HEK293 (cell line): Measurements from ENCODE around the gene MTARC1.

Source experiments
- MEIS1 ChIP-seq: sonication (generic); formaldehyde crosslinking; IDR thresholded peaks from 2 replicates; pipeline ENCODE4 v1.8.1; 2022; ENCODE audit warnings: missing genetic modification reagents, mild to moderate bottlenecking, borderline replicate concordance
- YY1 ChIP-seq: fragments of 450-650 bp; formaldehyde crosslinking; IDR thresholded peaks from 2 replicates; pipeline ENCODE4 v1.5.1; 2018; ENCODE audit warnings: missing biosample characterization, missing genetic modification characterization
- ZEB2 ChIP-seq: fragments of 450-650 bp; formaldehyde crosslinking; IDR thresholded peaks from 2 replicates; pipeline ENCODE4 v1.5.1; 2016; ENCODE audit warnings: missing biosample characterization, missing genetic modification characterization
- ZFP3 ChIP-seq: fragments of 450-650 bp; formaldehyde crosslinking; IDR thresholded peaks from 2 replicates; pipeline ENCODE4 v1.5.1; 2016; ENCODE audit warnings: low read depth, missing biosample characterization, missing genetic modification characterization
- TF ChIP-seq, protein P1 (sequence below): fragments of 450-650 bp; formaldehyde crosslinking; IDR thresholded peaks from 2 replicates; pipeline ENCODE4 v1.5.1; 2016; ENCODE audit warnings: missing biosample characterization, missing genetic modification characterization
- TF ChIP-seq, protein P2 (sequence below): fragments of 450-650 bp; formaldehyde crosslinking; IDR thresholded peaks from 2 replicates; pipeline ENCODE4 v1.5.1; 2016; ENCODE audit warnings: missing biosample characterization, missing genetic modification characterization
- TF ChIP-seq, protein P3 (sequence below): fragments of 450-650 bp; formaldehyde crosslinking; IDR thresholded peaks from 2 replicates; pipeline ENCODE4 v1.5.1; 2016; ENCODE audit warnings: missing biosample characterization, missing genetic modification characterization, low read depth
- TF ChIP-seq, protein P4 (sequence below): fragments of 450-650 bp; formaldehyde crosslinking; IDR thresholded peaks from 2 replicates; pipeline ENCODE4 v1.5.1; 2016; ENCODE audit warnings: missing biosample characterization, missing genetic modification characterization
- TF ChIP-seq, protein P5 (sequence below): fragments of 450-650 bp; formaldehyde crosslinking; IDR thresholded peaks from 2 replicates; pipeline ENCODE4 v1.5.1; 2016; ENCODE audit warnings: missing biosample characterization, missing genetic modification characterization
- TF ChIP-seq, protein P6 (sequence below): fragments of 450-650 bp; formaldehyde crosslinking; IDR thresholded peaks from 2 replicates; pipeline ENCODE4 v1.5.1; 2017; ENCODE audit warnings: missing biosample characterization, mild to moderate bottlenecking, missing genetic modification characterization, moderate library complexity

DNA sequence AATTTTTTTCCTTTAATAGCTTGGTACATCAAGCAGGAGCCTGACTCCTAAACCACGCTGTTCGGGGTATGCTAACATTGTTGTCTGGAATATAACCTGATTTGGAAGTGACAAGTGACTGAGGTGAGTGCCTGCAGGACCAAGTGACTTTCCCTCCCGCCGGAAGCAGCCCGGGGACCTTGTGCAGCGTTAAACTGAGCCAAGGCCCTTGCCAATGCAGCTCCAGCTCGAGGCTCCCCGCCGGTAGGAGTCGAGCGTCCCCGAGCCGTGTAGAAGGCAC, 716 bp upstream of the MTARC1 start:
- TF ChIP-seq, protein P1, sequence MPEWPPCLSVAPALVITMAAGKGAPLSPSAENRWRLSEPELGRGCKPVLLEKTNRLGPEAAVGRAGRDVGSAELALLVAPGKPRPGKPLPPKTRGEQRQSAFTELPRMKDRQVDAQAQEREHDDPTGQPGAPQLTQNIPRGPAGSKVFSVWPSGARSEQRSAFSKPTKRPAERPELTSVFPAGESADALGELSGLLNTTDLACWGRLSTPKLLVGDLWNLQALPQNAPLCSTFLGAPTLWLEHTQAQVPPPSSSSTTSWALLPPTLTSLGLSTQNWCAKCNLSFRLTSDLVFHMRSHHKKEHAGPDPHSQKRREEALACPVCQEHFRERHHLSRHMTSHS (tag by site-specific recombination): no peak
- TF ChIP-seq, protein P2, sequence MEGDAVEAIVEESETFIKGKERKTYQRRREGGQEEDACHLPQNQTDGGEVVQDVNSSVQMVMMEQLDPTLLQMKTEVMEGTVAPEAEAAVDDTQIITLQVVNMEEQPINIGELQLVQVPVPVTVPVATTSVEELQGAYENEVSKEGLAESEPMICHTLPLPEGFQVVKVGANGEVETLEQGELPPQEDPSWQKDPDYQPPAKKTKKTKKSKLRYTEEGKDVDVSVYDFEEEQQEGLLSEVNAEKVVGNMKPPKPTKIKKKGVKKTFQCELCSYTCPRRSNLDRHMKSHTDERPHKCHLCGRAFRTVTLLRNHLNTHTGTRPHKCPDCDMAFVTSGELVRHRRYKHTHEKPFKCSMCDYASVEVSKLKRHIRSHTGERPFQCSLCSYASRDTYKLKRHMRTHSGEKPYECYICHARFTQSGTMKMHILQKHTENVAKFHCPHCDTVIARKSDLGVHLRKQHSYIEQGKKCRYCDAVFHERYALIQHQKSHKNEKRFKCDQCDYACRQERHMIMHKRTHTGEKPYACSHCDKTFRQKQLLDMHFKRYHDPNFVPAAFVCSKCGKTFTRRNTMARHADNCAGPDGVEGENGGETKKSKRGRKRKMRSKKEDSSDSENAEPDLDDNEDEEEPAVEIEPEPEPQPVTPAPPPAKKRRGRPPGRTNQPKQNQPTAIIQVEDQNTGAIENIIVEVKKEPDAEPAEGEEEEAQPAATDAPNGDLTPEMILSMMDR: no peak
- TF ChIP-seq ZFP3 (tag by site-specific recombination): no peak
- no peak for TF ChIP-seq MEIS1 (CRISPR knock-in tag)
- TF ChIP-seq, protein P3, sequence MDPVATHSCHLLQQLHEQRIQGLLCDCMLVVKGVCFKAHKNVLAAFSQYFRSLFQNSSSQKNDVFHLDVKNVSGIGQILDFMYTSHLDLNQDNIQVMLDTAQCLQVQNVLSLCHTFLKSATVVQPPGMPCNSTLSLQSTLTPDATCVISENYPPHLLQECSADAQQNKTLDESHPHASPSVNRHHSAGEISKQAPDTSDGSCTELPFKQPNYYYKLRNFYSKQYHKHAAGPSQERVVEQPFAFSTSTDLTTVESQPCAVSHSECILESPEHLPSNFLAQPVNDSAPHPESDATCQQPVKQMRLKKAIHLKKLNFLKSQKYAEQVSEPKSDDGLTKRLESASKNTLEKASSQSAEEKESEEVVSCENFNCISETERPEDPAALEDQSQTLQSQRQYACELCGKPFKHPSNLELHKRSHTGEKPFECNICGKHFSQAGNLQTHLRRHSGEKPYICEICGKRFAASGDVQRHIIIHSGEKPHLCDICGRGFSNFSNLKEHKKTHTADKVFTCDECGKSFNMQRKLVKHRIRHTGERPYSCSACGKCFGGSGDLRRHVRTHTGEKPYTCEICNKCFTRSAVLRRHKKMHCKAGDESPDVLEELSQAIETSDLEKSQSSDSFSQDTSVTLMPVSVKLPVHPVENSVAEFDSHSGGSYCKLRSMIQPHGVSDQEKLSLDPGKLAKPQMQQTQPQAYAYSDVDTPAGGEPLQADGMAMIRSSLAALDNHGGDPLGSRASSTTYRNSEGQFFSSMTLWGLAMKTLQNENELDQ: no peak
- TF ChIP-seq ZEB2: no peak
- TF ChIP-seq, protein P4, sequence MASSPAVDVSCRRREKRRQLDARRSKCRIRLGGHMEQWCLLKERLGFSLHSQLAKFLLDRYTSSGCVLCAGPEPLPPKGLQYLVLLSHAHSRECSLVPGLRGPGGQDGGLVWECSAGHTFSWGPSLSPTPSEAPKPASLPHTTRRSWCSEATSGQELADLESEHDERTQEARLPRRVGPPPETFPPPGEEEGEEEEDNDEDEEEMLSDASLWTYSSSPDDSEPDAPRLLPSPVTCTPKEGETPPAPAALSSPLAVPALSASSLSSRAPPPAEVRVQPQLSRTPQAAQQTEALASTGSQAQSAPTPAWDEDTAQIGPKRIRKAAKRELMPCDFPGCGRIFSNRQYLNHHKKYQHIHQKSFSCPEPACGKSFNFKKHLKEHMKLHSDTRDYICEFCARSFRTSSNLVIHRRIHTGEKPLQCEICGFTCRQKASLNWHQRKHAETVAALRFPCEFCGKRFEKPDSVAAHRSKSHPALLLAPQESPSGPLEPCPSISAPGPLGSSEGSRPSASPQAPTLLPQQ (tag by site-specific recombination): no peak
- TF ChIP-seq, protein P5, sequence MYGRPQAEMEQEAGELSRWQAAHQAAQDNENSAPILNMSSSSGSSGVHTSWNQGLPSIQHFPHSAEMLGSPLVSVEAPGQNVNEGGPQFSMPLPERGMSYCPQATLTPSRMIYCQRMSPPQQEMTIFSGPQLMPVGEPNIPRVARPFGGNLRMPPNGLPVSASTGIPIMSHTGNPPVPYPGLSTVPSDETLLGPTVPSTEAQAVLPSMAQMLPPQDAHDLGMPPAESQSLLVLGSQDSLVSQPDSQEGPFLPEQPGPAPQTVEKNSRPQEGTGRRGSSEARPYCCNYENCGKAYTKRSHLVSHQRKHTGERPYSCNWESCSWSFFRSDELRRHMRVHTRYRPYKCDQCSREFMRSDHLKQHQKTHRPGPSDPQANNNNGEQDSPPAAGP: no peak
- TF ChIP-seq, protein P6, sequence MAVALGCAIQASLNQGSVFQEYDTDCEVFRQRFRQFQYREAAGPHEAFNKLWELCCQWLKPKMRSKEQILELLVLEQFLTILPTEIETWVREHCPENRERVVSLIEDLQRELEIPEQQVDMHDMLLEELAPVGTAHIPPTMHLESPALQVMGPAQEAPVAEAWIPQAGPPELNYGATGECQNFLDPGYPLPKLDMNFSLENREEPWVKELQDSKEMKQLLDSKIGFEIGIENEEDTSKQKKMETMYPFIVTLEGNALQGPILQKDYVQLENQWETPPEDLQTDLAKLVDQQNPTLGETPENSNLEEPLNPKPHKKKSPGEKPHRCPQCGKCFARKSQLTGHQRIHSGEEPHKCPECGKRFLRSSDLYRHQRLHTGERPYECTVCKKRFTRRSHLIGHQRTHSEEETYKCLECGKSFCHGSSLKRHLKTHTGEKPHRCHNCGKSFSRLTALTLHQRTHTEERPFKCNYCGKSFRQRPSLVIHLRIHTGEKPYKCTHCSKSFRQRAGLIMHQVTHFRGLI (tag by site-specific recombination): no peak
- no peak for TF ChIP-seq YY1 (tag by site-specific recombination)
